A549 (cell line): ENCODE data around the gene CD58.

Source experiments
- HDAC2 ChIP-seq: fragments of 200-600 bp; sonication (generic); IDR thresholded peaks from 2 replicates; pipeline ENCODE4 v1.6.1; 2016
- HOXA7 ChIP-seq: fragments of 250-450 bp; sonication (Bioruptor Pico); IDR thresholded peaks from 2 replicates; pipeline ENCODE4 v1.5.0; 2020; ENCODE audit warnings: mild to moderate bottlenecking, moderate library complexity
- HOXB13 ChIP-seq: fragments of 250-450 bp; sonication (Bioruptor Pico); IDR thresholded peaks from 2 replicates; pipeline ENCODE4 v1.5.0; 2020; ENCODE audit warnings: low read depth, mild to moderate bottlenecking, moderate library complexity
- KDM5A ChIP-seq: fragments of 200-600 bp; sonication (generic); IDR thresholded peaks from 2 replicates; pipeline ENCODE4 v1.6.1; 2016; ENCODE audit warnings: antibody characterized with exemption, mild to moderate bottlenecking
- MYC ChIP-seq: IDR thresholded peaks from 2 replicates; pipeline ENCODE4 v1.6.1; 2012; ENCODE audit warnings: mild to moderate bottlenecking, inconsistent platforms, low read length, improper control_type of control experiment, borderline replicate concordance
- POLR2A ChIP-seq: IDR thresholded peaks from 2 replicates; pipeline ENCODE4 v1.6.1; 2012; ENCODE audit warnings: mild to moderate bottlenecking, low read length
- RNF2 ChIP-seq: fragments of 200-600 bp; sonication (generic); IDR thresholded peaks from 2 replicates; pipeline ENCODE4 v1.6.1; 2016; ENCODE audit warnings: low read depth, mild to moderate bottlenecking, antibody characterized with exemption, moderate library complexity, borderline replicate concordance
- TF ChIP-seq, protein P1 (sequence below): fragments of >200 bp; sonication (Bioruptor Twin); formaldehyde crosslinking; IDR thresholded peaks from 3 replicates; pipeline ENCODE4 v1.5.1; 2016
- TF ChIP-seq, protein P2 (sequence below): fragments of 250-450 bp; sonication (Bioruptor Pico); IDR thresholded peaks from 2 replicates; pipeline ENCODE4 v1.5.0; 2021; ENCODE audit warnings: mild to moderate bottlenecking, moderate library complexity, borderline replicate concordance

DNA sequence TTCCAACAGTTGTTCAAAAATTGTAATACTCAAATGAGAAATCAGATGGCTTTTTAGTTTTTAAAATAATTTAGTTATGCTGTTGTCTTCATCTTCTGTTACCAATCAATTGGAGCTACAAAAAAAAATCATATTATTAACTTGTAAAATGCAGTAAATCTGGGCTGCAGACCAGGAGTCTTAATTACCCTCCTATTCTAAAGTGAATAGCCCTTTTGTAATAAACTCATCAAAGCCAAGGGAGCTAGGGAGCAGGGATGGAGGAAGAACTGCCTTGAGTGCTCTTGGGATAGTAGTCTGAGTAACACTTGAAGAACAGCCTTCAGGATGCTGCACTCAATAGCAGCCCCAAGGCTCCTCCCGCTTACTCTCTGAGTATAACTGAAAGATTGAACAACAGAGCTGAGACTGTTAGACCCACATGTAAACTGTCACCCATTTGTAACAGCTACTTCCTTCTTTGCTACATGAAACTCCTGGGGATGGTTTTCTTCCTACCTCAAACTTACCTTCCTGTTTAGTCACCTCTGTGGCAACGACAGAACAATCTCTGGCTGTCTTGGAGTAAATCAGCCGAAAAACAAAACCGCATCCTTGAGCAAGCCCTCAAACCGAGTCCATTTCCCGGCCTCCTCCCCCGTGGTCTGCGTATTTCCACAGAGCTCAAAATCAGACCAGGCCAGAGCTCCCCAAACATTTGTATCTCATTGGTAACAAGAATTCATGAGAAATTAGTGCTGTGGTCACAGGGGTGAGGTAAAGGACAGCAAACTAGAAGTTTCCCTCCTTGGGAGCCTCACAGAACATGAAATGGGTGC lies 55.9 kb downstream of the CD58 start:
- TF ChIP-seq, protein P1, sequence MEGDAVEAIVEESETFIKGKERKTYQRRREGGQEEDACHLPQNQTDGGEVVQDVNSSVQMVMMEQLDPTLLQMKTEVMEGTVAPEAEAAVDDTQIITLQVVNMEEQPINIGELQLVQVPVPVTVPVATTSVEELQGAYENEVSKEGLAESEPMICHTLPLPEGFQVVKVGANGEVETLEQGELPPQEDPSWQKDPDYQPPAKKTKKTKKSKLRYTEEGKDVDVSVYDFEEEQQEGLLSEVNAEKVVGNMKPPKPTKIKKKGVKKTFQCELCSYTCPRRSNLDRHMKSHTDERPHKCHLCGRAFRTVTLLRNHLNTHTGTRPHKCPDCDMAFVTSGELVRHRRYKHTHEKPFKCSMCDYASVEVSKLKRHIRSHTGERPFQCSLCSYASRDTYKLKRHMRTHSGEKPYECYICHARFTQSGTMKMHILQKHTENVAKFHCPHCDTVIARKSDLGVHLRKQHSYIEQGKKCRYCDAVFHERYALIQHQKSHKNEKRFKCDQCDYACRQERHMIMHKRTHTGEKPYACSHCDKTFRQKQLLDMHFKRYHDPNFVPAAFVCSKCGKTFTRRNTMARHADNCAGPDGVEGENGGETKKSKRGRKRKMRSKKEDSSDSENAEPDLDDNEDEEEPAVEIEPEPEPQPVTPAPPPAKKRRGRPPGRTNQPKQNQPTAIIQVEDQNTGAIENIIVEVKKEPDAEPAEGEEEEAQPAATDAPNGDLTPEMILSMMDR: no peak
- TF ChIP-seq RNF2: no peak
- TF ChIP-seq POLR2A: no peak
- TF ChIP-seq HOXB13: no peak
- no peak for TF ChIP-seq HOXA7 (CRISPR knock-in tag)
- TF ChIP-seq KDM5A: no peak
- TF ChIP-seq MYC: no peak
- TF ChIP-seq, protein P2, sequence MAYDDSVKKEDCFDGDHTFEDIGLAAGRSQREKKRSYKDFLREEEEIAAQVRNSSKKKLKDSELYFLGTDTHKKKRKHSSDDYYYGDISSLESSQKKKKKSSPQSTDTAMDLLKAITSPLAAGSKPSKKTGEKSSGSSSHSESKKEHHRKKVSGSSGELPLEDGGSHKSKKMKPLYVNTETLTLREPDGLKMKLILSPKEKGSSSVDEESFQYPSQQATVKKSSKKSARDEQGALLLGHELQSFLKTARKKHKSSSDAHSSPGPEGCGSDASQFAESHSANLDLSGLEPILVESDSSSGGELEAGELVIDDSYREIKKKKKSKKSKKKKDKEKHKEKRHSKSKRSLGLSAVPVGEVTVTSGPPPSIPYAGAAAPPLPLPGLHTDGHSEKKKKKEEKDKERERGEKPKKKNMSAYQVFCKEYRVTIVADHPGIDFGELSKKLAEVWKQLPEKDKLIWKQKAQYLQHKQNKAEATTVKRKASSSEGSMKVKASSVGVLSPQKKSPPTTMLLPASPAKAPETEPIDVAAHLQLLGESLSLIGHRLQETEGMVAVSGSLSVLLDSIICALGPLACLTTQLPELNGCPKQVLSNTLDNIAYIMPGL (CRISPR knock-in tag): no peak
- TF ChIP-seq HDAC2: no peak
